K562 (cell line): ENCODE results near the gene FASLG.

ENCODE experiments used
- RAD21 ChIP-seq, 2 experiments: fragments of 250-450 bp in 1 of 2; fragments of 450-650 bp in 1 of 2; sonication (Bioruptor Pico) in 1 of 2; formaldehyde crosslinking in 1 of 2; IDR thresholded peaks in 1 of 2; conservative IDR thresholded peaks in 1 of 2; 2 replicates each; pipeline versions ENCODE4 v1.4.0 to v1.8.0; 2020 to 2022; ENCODE audit warnings: mild to moderate bottlenecking in 2 of 2, moderate library complexity in 1 of 2
- SMC3 ChIP-seq: conservative IDR thresholded peaks from 2 replicates; pipeline ENCODE4 v1.6.1; 2011; ENCODE audit warnings: low read depth, low read length, improper control_type of control experiment; ENCODE audit not compliant: insufficient read depth
- VEZF1 ChIP-seq: fragments of 200-800 bp; sonication (Bioruptor generic); IDR thresholded peaks from 2 replicates; pipeline ENCODE4 v1.6.1; 2017; ENCODE audit warnings: missing genetic modification characterization, missing compliant biosample characterization

GRCh38 chr1:172698224-172698623 lies 39.3 kb downstream of the FASLG start:
- TF ChIP-seq SMC3: no peak
- no peak for TF ChIP-seq RAD21 (CRISPR knock-in tag; conservative IDR thresholded peaks at IDR 0.05 in 1 of 2, IDR thresholded peaks at IDR 0.05 in 1 of 2)
- no peak for TF ChIP-seq VEZF1 (CRISPR knock-in tag)
